Ishikawa (cell line): ENCODE measurements around the gene PLPPR1.

Experiments
- CEBPB ChIP-seq: IDR thresholded peaks from 2 replicates; pipeline ENCODE4 v1.6.1; 2012
- CREB1 ChIP-seq: IDR thresholded peaks from 2 replicates; pipeline ENCODE4 v1.6.1; 2012; ENCODE audit warnings: low read depth
- EP300 ChIP-seq: IDR thresholded peaks from 2 replicates; pipeline ENCODE4 v1.6.1; 2012; ENCODE audit warnings: borderline replicate concordance
- FOXM1 ChIP-seq: IDR thresholded peaks from 2 replicates; pipeline ENCODE4 v1.6.1; 2012; ENCODE audit warnings: low read depth, borderline replicate concordance
- NFIC ChIP-seq: IDR thresholded peaks from 2 replicates; pipeline ENCODE4 v1.6.1; 2012
- TAF1 ChIP-seq: IDR thresholded peaks from 2 replicates; pipeline ENCODE4 v1.6.1; 2012; ENCODE audit warnings: low read depth, mild to moderate bottlenecking
- TEAD4 ChIP-seq: IDR thresholded peaks from 2 replicates; pipeline ENCODE4 v1.6.1; 2012
- ZBTB7A ChIP-seq: IDR thresholded peaks from 2 replicates; pipeline ENCODE4 v1.6.1; 2012; ENCODE audit warnings: low read depth
- TF ChIP-seq, protein P1 (sequence below): IDR thresholded peaks from 2 replicates; pipeline ENCODE4 v1.6.1; 2012; ENCODE audit warnings: low read depth, mild to moderate bottlenecking
- TF ChIP-seq, protein P2 (sequence below): IDR thresholded peaks from 2 replicates; pipeline ENCODE4 v1.6.1; 2012

DNA sequence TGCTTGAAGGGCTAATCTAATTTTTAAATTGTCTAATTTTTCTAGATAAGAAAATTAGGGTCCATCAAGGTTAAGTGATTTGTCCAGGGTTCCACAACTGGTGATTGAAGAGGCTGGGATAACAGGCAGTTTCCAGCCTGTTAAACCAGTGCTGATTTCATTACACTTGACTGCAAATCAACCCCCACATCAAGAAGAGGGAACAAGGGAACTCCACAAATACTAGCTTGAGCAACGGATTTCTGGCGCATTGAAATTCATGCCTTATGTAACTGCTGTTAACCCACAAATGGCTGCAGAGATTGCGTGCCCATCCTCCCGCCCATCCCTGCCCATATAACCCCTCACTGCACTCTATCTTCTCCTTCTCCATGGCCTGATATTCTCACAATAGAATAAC is 10.0 kb downstream of the PLPPR1 start:
- TF ChIP-seq, protein P1, sequence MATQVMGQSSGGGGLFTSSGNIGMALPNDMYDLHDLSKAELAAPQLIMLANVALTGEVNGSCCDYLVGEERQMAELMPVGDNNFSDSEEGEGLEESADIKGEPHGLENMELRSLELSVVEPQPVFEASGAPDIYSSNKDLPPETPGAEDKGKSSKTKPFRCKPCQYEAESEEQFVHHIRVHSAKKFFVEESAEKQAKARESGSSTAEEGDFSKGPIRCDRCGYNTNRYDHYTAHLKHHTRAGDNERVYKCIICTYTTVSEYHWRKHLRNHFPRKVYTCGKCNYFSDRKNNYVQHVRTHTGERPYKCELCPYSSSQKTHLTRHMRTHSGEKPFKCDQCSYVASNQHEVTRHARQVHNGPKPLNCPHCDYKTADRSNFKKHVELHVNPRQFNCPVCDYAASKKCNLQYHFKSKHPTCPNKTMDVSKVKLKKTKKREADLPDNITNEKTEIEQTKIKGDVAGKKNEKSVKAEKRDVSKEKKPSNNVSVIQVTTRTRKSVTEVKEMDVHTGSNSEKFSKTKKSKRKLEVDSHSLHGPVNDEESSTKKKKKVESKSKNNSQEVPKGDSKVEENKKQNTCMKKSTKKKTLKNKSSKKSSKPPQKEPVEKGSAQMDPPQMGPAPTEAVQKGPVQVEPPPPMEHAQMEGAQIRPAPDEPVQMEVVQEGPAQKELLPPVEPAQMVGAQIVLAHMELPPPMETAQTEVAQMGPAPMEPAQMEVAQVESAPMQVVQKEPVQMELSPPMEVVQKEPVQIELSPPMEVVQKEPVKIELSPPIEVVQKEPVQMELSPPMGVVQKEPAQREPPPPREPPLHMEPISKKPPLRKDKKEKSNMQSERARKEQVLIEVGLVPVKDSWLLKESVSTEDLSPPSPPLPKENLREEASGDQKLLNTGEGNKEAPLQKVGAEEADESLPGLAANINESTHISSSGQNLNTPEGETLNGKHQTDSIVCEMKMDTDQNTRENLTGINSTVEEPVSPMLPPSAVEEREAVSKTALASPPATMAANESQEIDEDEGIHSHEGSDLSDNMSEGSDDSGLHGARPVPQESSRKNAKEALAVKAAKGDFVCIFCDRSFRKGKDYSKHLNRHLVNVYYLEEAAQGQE: no peak
- TF ChIP-seq TAF1: no peak
- TF ChIP-seq EP300: no peak
- TF ChIP-seq, protein P2, sequence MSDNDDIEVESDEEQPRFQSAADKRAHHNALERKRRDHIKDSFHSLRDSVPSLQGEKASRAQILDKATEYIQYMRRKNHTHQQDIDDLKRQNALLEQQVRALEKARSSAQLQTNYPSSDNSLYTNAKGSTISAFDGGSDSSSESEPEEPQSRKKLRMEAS: no peak
- no peak for TF ChIP-seq NFIC
- TF ChIP-seq ZBTB7A: no peak
- no peak for TF ChIP-seq CREB1
- TF ChIP-seq FOXM1: no peak
- no peak for TF ChIP-seq CEBPB
- TF ChIP-seq TEAD4: no peak
